Stomach smooth muscle (tissue), 2 donors: ENCODE results near the gene KLHL22.
A peak's percentile ranks its signal among the peaks of the same experiment; 100 is the strongest.

Source experiments
- H3K27ac ChIP-seq: one replicate; pipeline ENCODE4 v1.7.0; 2013; ENCODE audit warnings: mild to moderate bottlenecking, low read length, inconsistent platforms
- H3K27me3 ChIP-seq, 2 donors: one replicate each; pipeline ENCODE4 v1.7.0; 2013; ENCODE audit warnings: low read length in 2 of 2; ENCODE audit not compliant: insufficient read depth in 2 of 2, control insufficient read depth in 1 of 2
- H3K36me3 ChIP-seq, 2 donors: one replicate each; pipeline ENCODE4 v1.7.0; 2013; ENCODE audit warnings: low read length in 2 of 2; ENCODE audit not compliant: control insufficient read depth in 2 of 2, insufficient read depth in 2 of 2
- H3K4me1 ChIP-seq: one replicate; pipeline ENCODE4 v1.7.0; 2013; ENCODE audit warnings: low read length; ENCODE audit not compliant: control insufficient read depth, insufficient read depth
- H3K4me3 ChIP-seq, 2 donors: one replicate each; pipeline ENCODE4 v1.7.0; 2013; ENCODE audit warnings: low read length in 2 of 2
- H3K9ac ChIP-seq, 2 donors: one replicate each; pipeline ENCODE4 v1.7.0; 2013; ENCODE audit warnings: low read length in 2 of 2, mild to moderate bottlenecking in 1 of 2
- H3K9me3 ChIP-seq, 2 donors: one replicate each; pipeline ENCODE4 v1.7.0; 2013; ENCODE audit warnings: low read length in 2 of 2; ENCODE audit not compliant: control insufficient read depth in 2 of 2
- donor health status: healthy.
- donor health status: Pancreatic carcinoma.

KLHL22 gene

GRCh38 chr22:20524004-20524481 lies 28.4 kb upstream of the KLHL22 start:
- Histone ChIP-seq H3K9me3 (no peaks in the 10 kb centered on the region), H3K4me1 (peaks cover 30% of the 10 kb centered on the region), H3K36me3 (peaks cover 11 to 18% of the 10 kb centered on the region in 2 donors), H3K27ac (no peak overlapping the region), H3K9ac (no peak overlapping the region), H3K4me3 (no peak overlapping the region), H3K27me3 (no peaks in the 10 kb centered on the region)

DNA sequence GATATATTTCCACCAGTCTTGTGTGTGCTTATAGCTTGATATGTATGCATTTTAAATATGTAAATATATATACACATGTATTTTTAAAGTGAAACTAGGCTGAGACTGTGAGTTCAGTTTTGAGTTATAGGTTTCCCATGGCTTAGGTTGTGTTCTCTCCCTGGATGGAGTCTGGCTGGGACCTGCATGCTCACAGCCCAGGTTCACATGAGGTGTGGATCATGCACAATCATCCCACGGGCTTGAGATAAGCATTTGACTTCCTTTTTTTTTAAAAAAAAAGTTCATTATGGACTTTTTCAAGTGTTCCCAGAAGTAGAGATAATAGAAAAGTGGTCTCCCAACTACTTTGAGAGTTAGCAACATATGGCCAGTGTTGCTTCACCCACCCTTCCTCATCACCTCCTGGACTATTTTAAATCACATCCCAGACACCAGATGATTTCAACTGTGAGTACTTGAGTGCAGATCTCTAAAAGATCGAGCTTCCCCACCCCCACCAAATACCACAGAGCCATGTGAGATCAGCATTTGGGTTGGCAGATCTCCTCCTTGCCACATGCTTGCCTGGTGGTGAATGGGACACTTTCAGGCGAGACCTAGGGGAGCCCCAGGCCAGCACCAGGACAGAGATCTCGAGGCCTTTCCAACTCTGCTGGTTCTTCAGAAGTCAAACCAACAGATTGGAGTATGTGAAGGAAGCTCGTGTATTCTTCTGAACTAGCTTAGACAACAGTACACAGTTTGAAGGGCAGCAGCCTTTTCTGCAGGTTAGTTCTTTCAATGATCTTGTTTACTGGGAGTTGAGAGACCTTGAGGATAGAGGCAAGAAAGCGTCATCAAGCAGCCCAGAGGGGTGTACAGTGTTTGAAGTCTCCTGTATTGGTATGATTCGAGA lies 27.7 kb upstream of the KLHL22 start:
- no peak overlapping the region for H3K4me3 ChIP-seq
- no peaks in the 10 kb centered on the region for H3K9me3 ChIP-seq
- peaks cover 31% of the 10 kb centered on the region for H3K4me1 ChIP-seq
- H3K27ac ChIP-seq, result no peak overlapping the region
- H3K27me3 ChIP-seq, result no peaks in the 10 kb centered on the region
- H3K9ac ChIP-seq, result peak overlapping the region in 1 of 2 donors; percentile 21
- H3K36me3 ChIP-seq, result peaks cover 8 to 18% of the 10 kb centered on the region in 2 donors

- no peaks in the 10 kb centered on the region for H3K9me3 ChIP-seq
- no peaks in the 10 kb centered on the region for H3K27me3 ChIP-seq
- H3K4me3 ChIP-seq, result no peak overlapping the region
- no peak overlapping the region for H3K27ac ChIP-seq
- H3K4me1 ChIP-seq, result peaks cover 32% of the 10 kb centered on the region
- H3K9ac ChIP-seq, result peak overlapping the region in 1 of 2 donors; percentile 21
- peaks cover 4 to 17% of the 10 kb centered on the region in 2 donors for H3K36me3 ChIP-seq
Observed at GRCh38 chr22:20522134-20523004, 26.8 kb upstream of the KLHL22 start.

DNA sequence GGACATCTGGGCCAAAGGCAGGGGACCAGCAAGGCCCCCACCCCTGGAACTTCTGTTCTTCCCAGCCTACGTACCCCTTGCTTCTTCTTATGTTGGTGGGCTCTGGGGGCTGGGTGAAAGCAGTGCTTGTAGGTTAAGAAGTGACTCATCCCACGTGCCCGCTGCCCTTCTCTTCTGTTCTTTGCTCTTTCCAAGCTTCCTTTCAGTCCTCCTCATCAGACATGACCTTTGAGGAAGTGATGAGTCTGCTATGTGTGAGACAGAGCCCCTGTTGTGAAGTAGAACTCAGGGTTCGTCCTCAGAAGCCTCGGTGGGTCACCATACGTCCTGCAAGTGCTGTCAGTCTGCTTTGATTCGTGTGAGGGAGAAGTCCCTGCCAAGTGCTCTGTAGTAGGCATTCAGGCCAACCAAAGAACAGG lies 24.5 kb upstream of the KLHL22 start:
- Histone ChIP-seq H3K27ac (no peak overlapping the region), H3K36me3 (peaks cover 4 to 17% of the 10 kb centered on the region in 2 donors), H3K9me3 (no peaks in the 10 kb centered on the region), H3K9ac (peak overlapping the region in 1 of 2 donors; percentile 13), H3K4me1 (peaks cover 28% of the 10 kb centered on the region), H3K4me3 (no peak overlapping the region), H3K27me3 (no peaks in the 10 kb centered on the region)

DNA sequence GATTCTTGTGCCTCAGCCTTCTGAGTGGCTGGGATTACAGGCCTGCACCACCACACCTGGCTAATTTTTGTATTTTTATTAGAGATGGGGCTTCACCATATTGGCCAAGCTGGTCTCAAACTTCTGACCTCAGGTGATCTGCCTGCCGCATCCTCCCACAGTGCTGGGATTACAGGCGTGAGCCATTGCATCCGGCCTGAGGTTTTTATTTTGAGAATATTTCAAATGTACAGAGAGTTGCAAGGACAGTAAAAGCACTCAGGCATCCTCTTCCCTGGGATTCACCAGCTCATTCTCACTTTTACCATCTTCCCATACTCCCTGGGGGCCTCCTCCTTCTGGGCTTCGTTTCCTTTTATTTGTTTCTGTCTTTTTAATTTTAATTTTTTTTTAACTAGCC lies 24.0 kb upstream of the KLHL22 start:
- Histone ChIP-seq H3K9ac (no peak overlapping the region), H3K9me3 (no peaks in the 10 kb centered on the region), H3K27ac (no peak overlapping the region), H3K4me3 (no peak overlapping the region), H3K36me3 (peaks cover 4 to 20% of the 10 kb centered on the region in 2 donors), H3K4me1 (peaks cover 31% of the 10 kb centered on the region), H3K27me3 (no peaks in the 10 kb centered on the region)

- Histone ChIP-seq H3K9me3 (no peaks in the 10 kb centered on the region), H3K9ac (no peak overlapping the region), H3K4me1 (peaks cover 20% of the 10 kb centered on the region), H3K4me3 (no peak overlapping the region), H3K36me3 (peaks cover 4 to 23% of the 10 kb centered on the region in 2 donors), H3K27ac (no peak overlapping the region), H3K27me3 (no peaks in the 10 kb centered on the region)
Observed at GRCh38 chr22:20517841-20518592, 22.4 kb upstream of the KLHL22 start.

DNA sequence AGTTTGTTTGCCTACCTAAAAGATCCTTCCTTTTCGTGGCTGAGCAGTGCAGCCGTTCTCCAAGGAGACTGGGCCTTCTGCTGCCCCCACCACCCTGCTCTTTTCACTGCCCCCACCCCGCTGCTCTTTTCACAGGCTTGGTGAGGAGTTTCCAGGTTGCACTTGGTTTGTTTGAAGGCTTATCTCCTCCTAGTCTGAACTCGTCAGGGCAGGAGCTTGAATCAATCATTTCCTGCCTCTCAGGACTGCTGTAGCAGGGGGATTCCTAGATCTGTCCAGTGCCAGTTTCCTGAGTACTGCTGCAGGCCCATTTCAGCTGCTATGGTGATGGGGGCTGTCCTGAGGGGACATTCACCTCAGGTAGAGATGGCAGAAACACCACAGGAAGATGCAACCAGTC lies 21.8 kb upstream of the KLHL22 start:
- Histone ChIP-seq H3K9ac (no peak overlapping the region), H3K27me3 (no peaks in the 10 kb centered on the region), H3K4me1 (peaks cover 15% of the 10 kb centered on the region), H3K4me3 (no peak overlapping the region), H3K27ac (no peak overlapping the region), H3K9me3 (no peaks in the 10 kb centered on the region), H3K36me3 (peaks cover 4 to 22% of the 10 kb centered on the region in 2 donors)

- H3K4me3 ChIP-seq, result no peak overlapping the region
- peaks cover 4 to 19% of the 10 kb centered on the region in 2 donors for H3K36me3 ChIP-seq
- no peaks in the 10 kb centered on the region for H3K9me3 ChIP-seq
- no peak overlapping the region for H3K27ac ChIP-seq
- no peak overlapping the region for H3K9ac ChIP-seq
- no peaks in the 10 kb centered on the region for H3K27me3 ChIP-seq
- peaks cover 14% of the 10 kb centered on the region for H3K4me1 ChIP-seq
Observed at GRCh38 chr22:20516399-20516798, 20.8 kb upstream of the KLHL22 start.

DNA sequence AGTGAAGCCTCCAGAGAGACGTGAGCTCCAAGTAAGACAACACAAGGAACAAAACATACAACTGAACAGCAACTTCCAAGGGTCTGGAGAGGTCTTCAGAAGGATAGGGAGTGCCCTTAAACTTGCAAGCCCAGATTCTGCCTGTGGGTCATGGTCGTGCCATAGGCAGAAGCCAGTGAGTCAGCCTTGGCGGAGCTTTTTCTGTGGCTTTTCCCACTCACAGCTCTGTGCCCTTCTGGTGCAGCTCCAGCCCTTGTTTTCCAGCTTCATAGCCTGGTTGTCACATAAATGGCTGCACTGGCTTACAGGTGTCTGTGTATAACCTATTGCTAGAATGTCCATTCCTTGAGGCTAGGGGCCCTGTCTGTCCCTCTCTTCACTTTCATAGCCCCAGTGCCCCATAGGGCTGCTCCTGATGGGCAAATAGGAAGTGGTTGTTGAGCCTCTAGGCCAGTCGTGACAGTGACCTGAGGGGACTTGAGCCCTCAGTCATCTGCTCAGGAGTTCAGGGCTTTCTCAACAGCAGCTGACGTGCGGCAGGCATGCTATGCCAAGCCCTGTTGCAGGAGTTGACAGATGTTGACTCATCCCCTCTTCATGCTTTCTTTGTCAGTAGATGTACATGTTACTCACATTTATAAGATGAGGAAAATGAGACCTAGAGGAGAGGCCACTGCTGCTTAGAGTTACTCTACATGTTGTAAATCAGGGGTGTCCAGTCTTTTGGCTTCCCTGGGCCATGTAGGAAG lies 19.2 kb upstream of the KLHL22 start:
- peaks cover 0 to 15% of the 10 kb centered on the region in 2 donors for H3K36me3 ChIP-seq
- H3K4me1 ChIP-seq, result peaks cover 20% of the 10 kb centered on the region
- H3K9ac ChIP-seq, result peak overlapping the region; percentile 13 to 23
- H3K27me3 ChIP-seq, result no peaks in the 10 kb centered on the region
- no peaks in the 10 kb centered on the region for H3K9me3 ChIP-seq
- no peak overlapping the region for H3K27ac ChIP-seq
- no peak overlapping the region for H3K4me3 ChIP-seq
